CD4-positive, alpha-beta T cell (primary cell): Measurements from ENCODE around the gene CYP3A4. TPM values are rescaled to one million over a fixed set of nuclear protein-coding genes. Genes with fewer than 3 reads are reported as not detected.

Experiments
- ATAC-seq: fragments of 200-7000 bp; cut with Tn5 transposase; one replicate; pipeline ENCODE4 v1.10.0; 2022; ENCODE audit warnings: mild to moderate bottlenecking; ENCODE audit not compliant: poor library complexity
- CTCF ChIA-PET: fragments of 350-600 bp; sonication (Branson Sonifier 250); formaldehyde crosslinking; loops from one replicate; lab custom pipeline; 2021; ENCODE audit warnings: antibody characterized with exemption, inconsistent platforms; lab: Charles Lee
- POLR2A ChIA-PET: fragments of 350-600 bp; sonication (Branson Sonifier 250); formaldehyde crosslinking; loops from one replicate; lab custom pipeline; 2021; ENCODE audit warnings: antibody characterized with exemption, inconsistent platforms; lab: Charles Lee
- DNase-seq, 14 experiments: peaks; one replicate each; pipeline ENCODE4 v3.0.0-alpha.2; 2013 to 2020; ENCODE audit warnings: mixed read lengths in 2 of 14
- H3K27ac ChIP-seq, 2 donors: one replicate each; pipeline versions ENCODE4 v1.5.1 to v1.7.0; 2013; ENCODE audit warnings: low read length in 2 of 2, low read depth in 1 of 2, mild to moderate bottlenecking in 1 of 2
- H3K27me3 ChIP-seq, 2 experiments: 1 replicate in 1 of 2; 2 replicates in 1 of 2; pipeline versions ENCODE4 v1.6.1 to v1.7.0; 2013; ENCODE audit warnings: low read length in 2 of 2, control low read depth in 1 of 2, mild to moderate bottlenecking in 1 of 2, moderate library complexity in 1 of 2; ENCODE audit not compliant: insufficient read depth in 2 of 2, control insufficient read depth in 1 of 2
- H3K36me3 ChIP-seq: one replicate; pipeline ENCODE4 v1.6.1; 2013; ENCODE audit warnings: low read length, control low read depth; ENCODE audit not compliant: insufficient read depth
- H3K4me1 ChIP-seq: one replicate; pipeline ENCODE4 v1.6.1; 2013; ENCODE audit warnings: low read length, control low read depth; ENCODE audit not compliant: insufficient read depth
- H3K4me3 ChIP-seq: one replicate; pipeline ENCODE4 v1.5.1; 2013; ENCODE audit warnings: mild to moderate bottlenecking, low read length, moderate library complexity
- H3K9me3 ChIP-seq, 2 experiments: 1 replicate in 1 of 2; 2 replicates in 1 of 2; pipeline versions ENCODE4 v1.6.1 to v1.7.0; 2013; ENCODE audit warnings: low read length in 2 of 2, mild to moderate bottlenecking in 2 of 2, control low read depth in 1 of 2, moderate library complexity in 1 of 2; ENCODE audit not compliant: control insufficient read depth in 1 of 2, insufficient read depth in 1 of 2
- H3K27ac Mint-ChIP-seq: one replicate; pipeline ENCODE4 v1.8.0; 2020; ENCODE audit warnings: mixed read lengths
- H3K27me3 Mint-ChIP-seq: one replicate; pipeline ENCODE4 v1.8.0; 2021; ENCODE audit warnings: mixed read lengths
- H3K36me3 Mint-ChIP-seq: one replicate; pipeline ENCODE4 v1.8.0; 2021; ENCODE audit warnings: low read depth, mixed read lengths
- H3K4me1 Mint-ChIP-seq: one replicate; pipeline ENCODE4 v1.8.0; 2021; ENCODE audit warnings: low read depth, mixed read lengths
- H3K4me3 Mint-ChIP-seq: one replicate; pipeline ENCODE4 v1.8.0; 2020; ENCODE audit warnings: mild to moderate bottlenecking, mixed read lengths
- H3K9me3 Mint-ChIP-seq: one replicate; pipeline ENCODE4 v1.8.0; 2020; ENCODE audit warnings: mixed read lengths
- CTCF ChIP-seq: fragments of 200-600 bp; IDR thresholded peaks from one replicate; pipeline ENCODE4 v1.8.0; 2022; ENCODE audit warnings: antibody characterized with exemption, mild to moderate bottlenecking
- intact Hi-C, 2 experiments: fragments of 100-400 bp; cut with DNase I in 1 of 2; cut with micrococcal nuclease in 1 of 2; formaldehyde crosslinking; loops; one replicate each; pipeline versions ENCODE4 v1.15.1 to v1.9.0; 2023 to 2025; cut with DNase I, micrococcal nuclease
- total RNA-seq, 174 experiments: library from RNA in 2 of 174; stranded (reverse) in 2 of 174; gene quantifications; one replicate each; pipeline ENCODE4 v1.2.3 and lab custom pipeline; 2021 to 2026

CYP3A4 gene
- total RNA-seq, 2 experiments from 2014 or later: not detected

DNA sequence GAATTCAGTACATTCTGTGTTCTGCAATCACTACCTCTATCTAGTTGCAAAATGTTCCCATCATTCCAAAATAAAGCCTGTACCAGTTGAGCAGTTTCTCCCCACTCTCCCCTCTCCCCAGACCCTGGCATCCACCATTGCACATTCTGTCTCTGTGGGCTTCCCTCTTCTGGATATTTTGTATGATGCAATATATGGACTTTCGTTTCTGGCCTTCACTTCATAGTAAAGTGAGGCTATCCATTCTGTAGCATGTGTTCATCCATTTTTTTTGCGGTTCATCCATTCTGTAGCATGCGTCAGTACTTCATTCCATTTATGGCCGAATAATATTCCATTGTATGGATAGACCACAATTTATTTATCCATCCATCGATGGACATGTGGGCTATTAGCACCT is 9.5 kb upstream of the CYP3A4 start:
- Mint-ChIP-seq H3K36me3 (no peaks in the 10 kb centered on the region), H3K27ac (no peak overlapping the region), H3K4me1 (no peaks in the 10 kb centered on the region), H3K4me3 (no peak overlapping the region), H3K9me3 (no peaks in the 10 kb centered on the region), H3K27me3 (peaks cover 15% of the 10 kb centered on the region)
- no peaks in the 10 kb centered on the region for H3K9me3 ChIP-seq
- H3K27ac ChIP-seq: no peak overlapping the region
- intact Hi-C loops: no loop called here
- CTCF ChIA-PET: no interaction called here
- H3K27me3 ChIP-seq: no peaks in the 10 kb centered on the region
- ATAC-seq: no peak
- H3K36me3 ChIP-seq: no peaks in the 10 kb centered on the region
- no peak for DNase-seq
- no peaks in the 10 kb centered on the region for H3K4me1 ChIP-seq
- no peak overlapping the region for H3K4me3 ChIP-seq
- TF ChIP-seq CTCF: no peak
- POLR2A ChIA-PET: no interaction called here

DNA sequence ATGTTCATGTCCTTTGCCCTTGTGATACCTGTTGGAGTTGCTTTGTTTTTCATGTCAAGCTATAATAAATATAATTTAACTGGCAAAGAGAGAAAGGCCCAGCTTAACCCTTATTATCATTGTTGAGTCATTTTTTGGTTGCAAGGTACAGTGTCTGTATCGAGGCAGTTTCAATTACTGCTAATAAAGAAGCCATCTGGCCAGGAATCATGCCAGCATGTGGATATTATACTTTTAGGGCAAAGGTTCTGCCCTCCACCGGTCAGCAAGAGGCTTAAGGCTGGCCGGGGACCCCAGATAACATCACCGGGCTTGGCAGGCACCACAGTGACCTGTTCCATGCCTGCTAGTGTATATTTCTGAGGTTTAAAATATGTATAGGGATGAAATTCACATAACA is 9.0 kb upstream of the CYP3A4 start:
- Histone ChIP-seq H3K9me3 (no peaks in the 10 kb centered on the region), H3K4me3 (no peak overlapping the region), H3K27ac (no peak overlapping the region), H3K36me3 (no peaks in the 10 kb centered on the region), H3K27me3 (no peaks in the 10 kb centered on the region), H3K4me1 (no peaks in the 10 kb centered on the region)
- peaks cover 15% of the 10 kb centered on the region for H3K27me3 Mint-ChIP-seq
- no peak for ATAC-seq
- H3K4me3 Mint-ChIP-seq: no peak overlapping the region
- CTCF ChIA-PET: no interaction called here
- POLR2A ChIA-PET: no interaction called here
- no peak for TF ChIP-seq CTCF
- no peak for DNase-seq
- H3K36me3 Mint-ChIP-seq: no peaks in the 10 kb centered on the region
- no peaks in the 10 kb centered on the region for H3K9me3 Mint-ChIP-seq
- H3K27ac Mint-ChIP-seq: no peak overlapping the region
- no peaks in the 10 kb centered on the region for H3K4me1 Mint-ChIP-seq
- intact Hi-C loops: no loop called here

DNA sequence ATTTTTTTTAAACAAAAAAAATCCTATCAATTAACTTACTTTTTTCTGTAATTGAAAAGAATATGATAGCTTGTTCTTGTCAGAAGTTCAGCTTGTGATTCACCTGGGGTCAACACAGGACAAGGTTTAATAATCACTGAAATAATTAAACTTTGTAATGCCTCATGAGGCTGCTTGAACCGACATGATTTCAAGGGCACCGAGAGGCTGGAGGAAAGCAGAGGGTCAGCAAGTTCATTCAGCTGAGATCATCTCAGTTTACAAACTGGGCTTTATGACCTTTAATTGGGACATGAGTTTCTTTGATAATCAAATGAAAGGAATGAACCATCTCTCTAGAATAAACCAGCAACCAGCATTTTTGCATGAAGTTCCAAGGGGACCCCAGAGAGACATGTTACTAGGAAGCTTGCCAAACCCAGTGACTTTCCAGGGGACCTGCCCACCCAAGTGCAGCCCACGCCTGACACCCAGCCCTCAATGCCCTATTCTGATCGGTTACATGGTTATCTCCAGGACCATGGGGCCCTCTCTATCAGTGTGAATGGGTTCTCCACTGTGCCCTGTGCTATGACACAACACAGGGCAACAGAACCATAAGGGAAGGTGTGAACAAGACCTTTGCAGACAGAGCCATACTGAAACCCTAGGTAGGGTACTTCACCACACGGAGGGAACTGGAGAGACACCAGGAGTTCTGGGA is 7.8 kb upstream of the CYP3A4 start:
- Histone ChIP-seq H3K4me3 (no peak overlapping the region), H3K27me3 (no peaks in the 10 kb centered on the region), H3K4me1 (no peaks in the 10 kb centered on the region), H3K36me3 (no peaks in the 10 kb centered on the region), H3K27ac (no peak overlapping the region), H3K9me3 (no peaks in the 10 kb centered on the region)
- Mint-ChIP-seq H3K9me3 (no peaks in the 10 kb centered on the region), H3K4me3 (no peak overlapping the region), H3K27me3 (peaks cover 15% of the 10 kb centered on the region), H3K27ac (no peak overlapping the region), H3K4me1 (peaks cover 3% of the 10 kb centered on the region), H3K36me3 (no peaks in the 10 kb centered on the region)
- DNase-seq (no peak), ATAC-seq (no peak)
- no peak for TF ChIP-seq CTCF
- CTCF ChIA-PET: no interaction called here
- POLR2A ChIA-PET: no interaction called here
- intact Hi-C loops: no loop called here
